Liver (tissue), 9 donors: Measurements from ENCODE around the gene FYB1. TPM values are rescaled to one million over a fixed set of nuclear protein-coding genes. Genes with fewer than 3 reads are reported as not detected.

Source experiments
- DNase-seq: peaks from one replicate; pipeline ENCODE4 v3.0.0-alpha.2; 2017; ENCODE audit warnings: low spot score
- H3K27ac ChIP-seq, 2 donors: one replicate each; pipeline ENCODE4 v1.7.0; 2013; ENCODE audit warnings: inconsistent platforms in 2 of 2, low read length in 2 of 2, control low read depth in 1 of 2, low read depth in 1 of 2, mild to moderate bottlenecking in 1 of 2
- H3K27me3 ChIP-seq, 4 donors: one replicate each; pipeline versions ENCODE4 v1.6.1 to v1.7.0; 2013; ENCODE audit warnings: low read length in 3 of 4, inconsistent platforms in 1 of 4, mild to moderate bottlenecking in 1 of 4, moderate library complexity in 1 of 4; ENCODE audit not compliant: control insufficient read depth in 4 of 4, insufficient read depth in 4 of 4
- H3K36me3 ChIP-seq, 4 donors: one replicate each; pipeline versions ENCODE4 v1.6.1 to v1.7.0; 2013; ENCODE audit warnings: low read length in 3 of 4, mild to moderate bottlenecking in 3 of 4, low read depth in 1 of 4, moderate library complexity in 1 of 4; ENCODE audit not compliant: control insufficient read depth in 4 of 4, insufficient read depth in 3 of 4
- H3K4me1 ChIP-seq, 4 donors: one replicate each; pipeline versions ENCODE4 v1.6.1 to v1.7.0; 2013; ENCODE audit warnings: low read length in 3 of 4, mild to moderate bottlenecking in 3 of 4, moderate library complexity in 1 of 4; ENCODE audit not compliant: control insufficient read depth in 4 of 4, insufficient read depth in 4 of 4
- H3K4me3 ChIP-seq, 3 donors: one replicate each; pipeline versions ENCODE4 v1.6.1 to v1.7.0; 2013; ENCODE audit warnings: low read length in 3 of 3, control low read depth in 1 of 3, low read depth in 1 of 3, mild to moderate bottlenecking in 1 of 3
- H3K9ac ChIP-seq, 2 donors: one replicate each; pipeline ENCODE4 v1.7.0; 2013; ENCODE audit warnings: low read length in 2 of 2, mild to moderate bottlenecking in 2 of 2, moderate library complexity in 2 of 2, control low read depth in 1 of 2, low read depth in 1 of 2
- H3K9me3 ChIP-seq, 4 donors: one replicate each; pipeline versions ENCODE4 v1.6.1 to v1.7.0; 2013; ENCODE audit warnings: low read length in 3 of 4; ENCODE audit not compliant: control insufficient read depth in 4 of 4
- ATF3 ChIP-seq: IDR thresholded peaks from 2 replicates; pipeline ENCODE4 v1.6.1; 2016; ENCODE audit warnings: antibody characterized with exemption
- CTCF ChIP-seq: fragments of 150-350 bp; IDR thresholded peaks from 2 replicates; pipeline ENCODE4 v1.5.1; 2017; ENCODE audit warnings: improper control_type of control experiment, low read depth, low read length; ENCODE audit not compliant: missing input control
- EGR1 ChIP-seq, 2 donors: IDR thresholded peaks; 2 replicates each; pipeline ENCODE4 v1.6.1; 2016 to 2018; ENCODE audit warnings: antibody characterized with exemption in 2 of 2, low read depth in 2 of 2
- NR2F2 ChIP-seq: IDR thresholded peaks from 2 replicates; pipeline ENCODE4 v1.6.1; 2016; ENCODE audit warnings: antibody characterized with exemption
- RAD21 ChIP-seq, 2 donors: IDR thresholded peaks; 2 replicates each; pipeline ENCODE4 v1.6.1; 2016; ENCODE audit warnings: antibody characterized with exemption in 2 of 2, mild to moderate bottlenecking in 2 of 2
- SP1 ChIP-seq: IDR thresholded peaks from 2 replicates; pipeline ENCODE4 v1.6.1; 2018; ENCODE audit warnings: antibody characterized with exemption, mild to moderate bottlenecking
- TAF1 ChIP-seq: conservative IDR thresholded peaks from 2 replicates; pipeline ENCODE4 v1.6.1; 2016; ENCODE audit warnings: antibody characterized with exemption, mild to moderate bottlenecking
- YY1 ChIP-seq: IDR thresholded peaks from 2 replicates; pipeline ENCODE4 v1.6.1; 2016; ENCODE audit warnings: antibody characterized with exemption, mild to moderate bottlenecking
- ZBTB33 ChIP-seq: IDR thresholded peaks from 2 replicates; pipeline ENCODE4 v1.6.1; 2016; ENCODE audit warnings: antibody characterized with exemption
- WGBS: extraction: QIAGEN DNeasy Blood & Tissue Kit; methylation state at CpG from one replicate; pipeline ENCODE4 v1.1.7; 2013; 5-methylcytosine and 5-hydroxymethylcytosine counted together
- polyA plus RNA-seq, 2 donors: library from polyadenylated mRNA; stranded (reverse) in 1 of 2; unstranded in 1 of 2; fragments of 200-250 nt in 1 of 2; fragments of >200 nt in 1 of 2; fragmentation: Nextera tagmentation in 1 of 2; extraction: Ambion mirVana in 1 of 2; gene quantifications; one replicate each; pipeline versions ENCODE4 v1.2.1 to v1.2.3, GENCODE V29; 2013 to 2015
- total RNA-seq, 2 donors: library from RNA; depleted of rRNA; stranded (reverse); fragments of >200 nt; gene quantifications; one replicate each; pipeline ENCODE4 v1.2.3, GENCODE V29; 2014
- donor health status: healthy.
- donor health status: healthy.
- donor health status: healthy.
- donor health status: healthy.
- donor health status: healthy.

The FYB1 gene
- total and polyA plus RNA-seq, 4 donors, result 2.3 to 14.6 (median 6.9) TPM

GRCh38 chr5:39076101-39076756, 143.1 kb downstream of the FYB1 start (continued):
- TF ChIP-seq SP1, result no peak

- peak; percentile 97 for TF ChIP-seq ZBTB33
- TF ChIP-seq SP1, result no peak
- TF ChIP-seq EGR1 (IDR thresholded peaks at IDR 0.05; ENCODE audit: low read depth in 2 of 2), result peak in 1 of 2 donors; percentile 67
- TF ChIP-seq YY1, result peak; percentile 94
- Histone ChIP-seq H3K4me1 (peaks cover 0 to 15% (median 6%) of the 10 kb centered on the region in 4 donors), H3K27ac (peak within 1 kb of the TSS; percentile 100), H3K9ac (peak within 1 kb of the TSS; percentile 85 to 90), H3K9me3 (no peaks in the 10 kb centered on the region), H3K4me3 (peak within 1 kb of the TSS; percentile 79 to 96 (median 91)), H3K27me3 (no peaks in the 10 kb centered on the region), H3K36me3 (no peaks in the 10 kb centered on the region)
- under 1% methylated on average over 93 of the region's 94 CpGs for WGBS
- peak; percentile 91 for DNase-seq
These were observed 145.1 kb downstream of the FYB1 start, which contains the start of gene RICTOR for GRCh38 chr5:39074017-39074814. Gene RICTOR (minus strand): TSS chr5:39074399. CDS start chr5:39074377, 22 bp downstream.

- peaks cover 0 to 15% (median 6%) of the 10 kb centered on the region in 4 donors for H3K4me1 ChIP-seq
These were observed 145.7 kb downstream of the FYB1 start for GRCh38 chr5:39073767-39074016.

More at GRCh38 chr5:39073767-39074016, 145.7 kb downstream of the FYB1 start:
- Histone ChIP-seq H3K9me3 (no peaks in the 10 kb centered on the region), H3K36me3 (no peaks in the 10 kb centered on the region), H3K27ac (peak overlapping the region; percentile 100), H3K27me3 (no peaks in the 10 kb centered on the region), H3K4me3 (peak overlapping the region; percentile 79 to 96 (median 91)), H3K9ac (peak overlapping the region; percentile 85 to 90)
- WGBS, result under 1% methylated on average over 29 of the region's 29 CpGs
- TF ChIP-seq EGR1 (IDR thresholded peaks at IDR 0.05; ENCODE audit: low read depth in 2 of 2) (no peak), CTCF (no peak), RAD21 (IDR thresholded peaks at IDR 0.05) (no peak), YY1 (no peak), ZBTB33 (no peak), NR2F2 (no peak), TAF1 (no peak), ATF3 (no peak)
- DNase-seq, result no peak
